ENCODE results near the gene WTAP. TPM values are rescaled to one million over a fixed set of nuclear protein-coding genes. Genes with fewer than 3 reads are reported as not detected.
"Not testable (repeated sequence)": the region's sequence is repeated elsewhere in the genome, so short reads cannot be mapped to it uniquely, and the experiment has no call there.

WTAP gene
- total RNA-seq, 1 experiment from 2014 or later, result 114 TPM

- CTCF ChIA-PET, result no interaction called here
- Histone ChIP-seq H3K4me3 (ENCODE audit: low read depth, low read length) (no peak overlapping the region), H3K36me3 (ENCODE audit: control insufficient read depth, insufficient read depth, low read length) (peaks cover 3% of the 10 kb centered on the region), H3K27me3 (replicated peaks; ENCODE audit: control insufficient read depth, insufficient read depth, low read length) (no peaks in the 10 kb centered on the region), H3K4me1 (no peaks in the 10 kb centered on the region), H3K9me3 (no peaks in the 10 kb centered on the region)
- Mint-ChIP-seq H3K27me3 (ENCODE audit: insufficient read depth, unreplicated experiment) (no peaks in the 10 kb centered on the region), H3K9me3 (ENCODE audit: unreplicated experiment) (no peaks in the 10 kb centered on the region), H3K36me3 (ENCODE audit: insufficient read depth, unreplicated experiment) (peaks cover 66% of the 10 kb centered on the region), H3K4me3 (ENCODE audit: unreplicated experiment) (no peak overlapping the region), H3K4me1 (ENCODE audit: low read depth, unreplicated experiment) (peaks cover 8% of the 10 kb centered on the region), H3K27ac (ENCODE audit: unreplicated experiment) (no peak overlapping the region)
- TF ChIP-seq, protein P1, sequence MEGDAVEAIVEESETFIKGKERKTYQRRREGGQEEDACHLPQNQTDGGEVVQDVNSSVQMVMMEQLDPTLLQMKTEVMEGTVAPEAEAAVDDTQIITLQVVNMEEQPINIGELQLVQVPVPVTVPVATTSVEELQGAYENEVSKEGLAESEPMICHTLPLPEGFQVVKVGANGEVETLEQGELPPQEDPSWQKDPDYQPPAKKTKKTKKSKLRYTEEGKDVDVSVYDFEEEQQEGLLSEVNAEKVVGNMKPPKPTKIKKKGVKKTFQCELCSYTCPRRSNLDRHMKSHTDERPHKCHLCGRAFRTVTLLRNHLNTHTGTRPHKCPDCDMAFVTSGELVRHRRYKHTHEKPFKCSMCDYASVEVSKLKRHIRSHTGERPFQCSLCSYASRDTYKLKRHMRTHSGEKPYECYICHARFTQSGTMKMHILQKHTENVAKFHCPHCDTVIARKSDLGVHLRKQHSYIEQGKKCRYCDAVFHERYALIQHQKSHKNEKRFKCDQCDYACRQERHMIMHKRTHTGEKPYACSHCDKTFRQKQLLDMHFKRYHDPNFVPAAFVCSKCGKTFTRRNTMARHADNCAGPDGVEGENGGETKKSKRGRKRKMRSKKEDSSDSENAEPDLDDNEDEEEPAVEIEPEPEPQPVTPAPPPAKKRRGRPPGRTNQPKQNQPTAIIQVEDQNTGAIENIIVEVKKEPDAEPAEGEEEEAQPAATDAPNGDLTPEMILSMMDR (IDR thresholded peaks at IDR 0.05; ENCODE audit: insufficient read depth in 1 of 2, low read depth in 1 of 2, low read length in 1 of 2, severe bottlenecking in 1 of 2, unreplicated experiment in 1 of 2), result no peak
- no peak for DNase-seq
- BruUV-seq (replicated peaks), result no TSS peak
- POLR2A ChIA-PET, result interaction anchor here (0.6 kb wide), 1 partner anchor 96 kb away, joined by 4 read pairs; no protein-coding TSS in a partner anchor
- intact Hi-C loops (cut with micrococcal nuclease; ENCODE audit: unreplicated experiment), result no loop called here
Observed at GRCh38 chr6:159688266-159688905, 38.9 kb upstream of the WTAP start.

- peaks cover 70% of the 10 kb centered on the region for H3K36me3 Mint-ChIP-seq (ENCODE audit: insufficient read depth, unreplicated experiment)
- no peaks in the 10 kb centered on the region for H3K9me3 Mint-ChIP-seq (ENCODE audit: unreplicated experiment)
- no peaks in the 10 kb centered on the region for H3K27me3 Mint-ChIP-seq (ENCODE audit: insufficient read depth, unreplicated experiment)
- no peak for DNase-seq
- no peak overlapping the region for H3K4me3 ChIP-seq (ENCODE audit: low read depth, low read length)
- no peak overlapping the region for H3K27ac Mint-ChIP-seq (ENCODE audit: unreplicated experiment)
- no peaks in the 10 kb centered on the region for H3K9me3 ChIP-seq
- intact Hi-C loops (cut with micrococcal nuclease; ENCODE audit: unreplicated experiment), result no loop called here
- TF ChIP-seq, protein P1 (IDR thresholded peaks at IDR 0.05; ENCODE audit: insufficient read depth in 1 of 2, low read depth in 1 of 2, low read length in 1 of 2, severe bottlenecking in 1 of 2, unreplicated experiment in 1 of 2), result no peak
- peaks cover under 1% of the 10 kb centered on the region for H3K4me1 ChIP-seq
- no peaks in the 10 kb centered on the region for H3K27me3 ChIP-seq (replicated peaks; ENCODE audit: control insufficient read depth, insufficient read depth, low read length)
- H3K4me1 Mint-ChIP-seq (ENCODE audit: low read depth, unreplicated experiment), result peaks cover 10% of the 10 kb centered on the region
- no peak overlapping the region for H3K4me3 Mint-ChIP-seq (ENCODE audit: unreplicated experiment)
- POLR2A ChIA-PET, result interaction anchor here (1.4 kb wide), 1 partner anchor 38 kb away, joined by 4 read pairs; the partner anchor contains the start of gene WTAP
- peaks cover 3% of the 10 kb centered on the region for H3K36me3 ChIP-seq (ENCODE audit: control insufficient read depth, insufficient read depth, low read length)
- CTCF ChIA-PET, result interaction anchor here (0.8 kb wide), 1 partner anchor 79 kb away, joined by 3 read pairs; no protein-coding TSS in a partner anchor
- BruUV-seq (replicated peaks), result no TSS peak
Observed at GRCh38 chr6:159689001-159689400, 38.3 kb upstream of the WTAP start.

DNA sequence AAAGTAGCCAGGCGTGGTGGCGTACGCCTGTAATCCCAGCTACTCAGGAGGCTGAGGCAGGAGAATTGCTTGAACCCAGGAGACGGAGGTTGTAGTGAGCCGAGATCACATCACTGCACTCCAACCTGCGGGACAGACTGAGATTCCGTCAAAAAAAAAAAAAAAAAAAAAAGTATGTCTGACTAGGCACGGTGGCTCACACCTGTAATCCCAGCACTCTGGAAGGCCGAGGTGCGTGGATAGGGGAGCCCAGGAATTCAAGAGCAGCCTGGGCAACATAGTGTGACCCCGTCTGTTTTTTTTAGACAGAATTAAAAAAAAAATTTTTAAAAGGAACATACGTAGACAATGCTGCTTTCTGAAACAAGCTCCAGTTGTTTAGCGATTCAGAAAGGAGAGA, 37.2 kb upstream of the WTAP start:
- H3K36me3 ChIP-seq (ENCODE audit: control insufficient read depth, insufficient read depth, low read length); H3K27me3 Mint-ChIP-seq (ENCODE audit: insufficient read depth, unreplicated experiment); CTCF ChIA-PET; H3K9me3 Mint-ChIP-seq (ENCODE audit: unreplicated experiment); H3K4me3 Mint-ChIP-seq (ENCODE audit: unreplicated experiment); H3K4me1 ChIP-seq; H3K27me3 ChIP-seq (replicated peaks; ENCODE audit: control insufficient read depth, insufficient read depth, low read length); DNase-seq; H3K27ac Mint-ChIP-seq (ENCODE audit: unreplicated experiment); BruUV-seq (replicated peaks); H3K9me3 ChIP-seq; H3K4me3 ChIP-seq (ENCODE audit: low read depth, low read length): not testable (repeated sequence)
- H3K4me1 Mint-ChIP-seq (ENCODE audit: low read depth, unreplicated experiment), result peaks cover 16% of the 10 kb centered on the region
- H3K36me3 Mint-ChIP-seq (ENCODE audit: insufficient read depth, unreplicated experiment), result peaks cover 63% of the 10 kb centered on the region
- intact Hi-C loops (cut with micrococcal nuclease; ENCODE audit: unreplicated experiment), result loop anchor here (5.0 kb wide), 1 partner anchor 162 kb away; no protein-coding TSS in a partner anchor
- POLR2A ChIA-PET, result interaction anchor here (1.4 kb wide), 1 partner anchor 37 kb away, joined by 4 read pairs; the partner anchor contains the start of gene WTAP

Measured in Caco-2 (cell line).